ENCODE results near the gene FBXW9. TPM values are rescaled to one million over a fixed set of nuclear protein-coding genes. Genes with fewer than 3 reads are reported as not detected.
"Not testable (repeated sequence)": the region's sequence is repeated elsewhere in the genome, so short reads cannot be mapped to it uniquely, and the experiment has no call there.

Gene FBXW9
- total and polyA plus RNA-seq, 2 experiments from 2014 or later, result 6.6 to 19.4 TPM

- peaks cover 50% of the 10 kb centered on the region for H3F3A ChIP-seq (replicated peaks; ENCODE audit: low read depth)
- H3K4me3 Mint-ChIP-seq; H3K9me3 Mint-ChIP-seq; H3K4me2 ChIP-seq; H3K27ac ChIP-seq (ENCODE audit: low read depth); H3K27me3 Mint-ChIP-seq (ENCODE audit: insufficient read depth, low read depth, poor library complexity); H3K4me3 ChIP-seq; H3K4me1 ChIP-seq (ENCODE audit: insufficient read depth); H3K27ac Mint-ChIP-seq; ATAC-seq; H3K9me2 ChIP-seq (ENCODE audit: insufficient read depth); H2AFZ ChIP-seq; H3K4me1 Mint-ChIP-seq; H3K27me3 ChIP-seq (ENCODE audit: insufficient read depth); DNase-seq (ENCODE audit: low spot score): not testable (repeated sequence)
- TF ChIP-seq CTCF (conservative IDR thresholded peaks at IDR 0.05; ENCODE audit: low read depth in 2 of 2), result peak; percentile 9 to 49; a peak in 2 of 4 replicates
- TF ChIP-seq CREB1 (CRISPR knock-in tag; IDR thresholded peaks at IDR 0.05; ENCODE audit: low read depth), result peak; percentile 58; the same call in 1 of the 2 replicates
- H4K20me1 ChIP-seq (replicated peaks; ENCODE audit: insufficient read depth), result peaks cover 35% of the 10 kb centered on the region
- peaks cover 14% of the 10 kb centered on the region for H3K79me2 ChIP-seq (replicated peaks; ENCODE audit: insufficient read depth)
- peaks cover 89% of the 10 kb centered on the region for H3K36me3 Mint-ChIP-seq (ENCODE audit: low read depth)
- H3K36me3 ChIP-seq (ENCODE audit: insufficient read depth), result peaks cover 65% of the 10 kb centered on the region
These were observed 15.6 kb upstream of the FBXW9 start for GRCh38 chr19:12712077-12712476.

DNA sequence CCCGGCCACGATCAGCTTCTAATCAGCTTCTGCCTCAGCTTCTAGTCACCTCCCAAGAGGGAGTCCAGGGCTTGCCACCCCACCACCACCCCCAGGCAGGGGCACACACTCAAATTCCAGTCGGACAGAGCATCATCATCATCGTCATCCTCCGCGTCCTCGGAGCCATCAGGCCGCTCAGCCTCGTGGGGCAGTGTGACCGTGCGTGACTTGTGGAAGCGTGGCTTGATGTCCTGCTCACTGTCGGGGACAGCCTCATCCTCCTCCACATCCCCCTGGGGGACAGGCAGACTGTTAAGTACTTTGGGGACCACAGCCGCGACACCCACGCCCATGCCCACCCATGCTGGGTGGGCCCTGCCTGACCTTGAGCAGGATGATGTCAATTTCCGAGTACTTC, 14.8 kb upstream of the FBXW9 start:
- Histone ChIP-seq H3K36me3 (ENCODE audit: insufficient read depth) (peaks cover 67% of the 10 kb centered on the region), H3K27ac (ENCODE audit: low read depth) (no peak overlapping the region), H3F3A (replicated peaks; ENCODE audit: low read depth) (peaks cover 53% of the 10 kb centered on the region), H2AFZ (no peak overlapping the region), H3K9me2 (ENCODE audit: insufficient read depth) (no peaks in the 10 kb centered on the region), H3K4me3 (no peak overlapping the region), H3K4me2 (no peak overlapping the region), H3K4me1 (ENCODE audit: insufficient read depth) (no peaks in the 10 kb centered on the region), H3K27me3 (ENCODE audit: insufficient read depth) (no peaks in the 10 kb centered on the region), H3K79me2 (replicated peaks; ENCODE audit: insufficient read depth) (peaks cover 5% of the 10 kb centered on the region), H4K20me1 (replicated peaks; ENCODE audit: insufficient read depth) (peaks cover 29% of the 10 kb centered on the region)
- H3K27ac Mint-ChIP-seq, result no peak overlapping the region
- no peak for DNase-seq (ENCODE audit: low spot score)
- H3K27me3 Mint-ChIP-seq (ENCODE audit: insufficient read depth, low read depth, poor library complexity), result peaks cover 2% of the 10 kb centered on the region
- H3K4me1 Mint-ChIP-seq, result no peaks in the 10 kb centered on the region
- no peaks in the 10 kb centered on the region for H3K9me3 Mint-ChIP-seq
- H3K36me3 Mint-ChIP-seq (ENCODE audit: low read depth), result peaks cover 90% of the 10 kb centered on the region
- no peak for ATAC-seq
- no peak overlapping the region for H3K4me3 Mint-ChIP-seq
- no peak for TF ChIP-seq CTCF (conservative IDR thresholded peaks at IDR 0.05; ENCODE audit: low read depth in 2 of 2)
- TF ChIP-seq ZNF331 (CRISPR knock-in tag; IDR thresholded peaks at IDR 0.05; ENCODE audit: low read depth), result no peak
- no peak for TF ChIP-seq EZH2phosphoT487 (IDR thresholded peaks at IDR 0.05; ENCODE audit: unreplicated experiment)
- no peak for TF ChIP-seq CREB1 (CRISPR knock-in tag; IDR thresholded peaks at IDR 0.05; ENCODE audit: low read depth)
- TF ChIP-seq STAT1 (IDR thresholded peaks at IDR 0.05; ENCODE audit: unreplicated experiment), result no peak
- no peak for TF ChIP-seq JUNB (IDR thresholded peaks at IDR 0.05; ENCODE audit: unreplicated experiment)
- TF ChIP-seq NANOG (IDR thresholded peaks at IDR 0.05; ENCODE audit: borderline replicate concordance), result no peak
- no peak for TF ChIP-seq POLR2AphosphoS5 (IDR thresholded peaks at IDR 0.05; ENCODE audit: low read depth)
- no peak for TF ChIP-seq ZNF462 (CRISPR knock-in tag; IDR thresholded peaks at IDR 0.05)
- no peak for TF ChIP-seq EZH2 (IDR thresholded peaks at IDR 0.05; ENCODE audit: low read depth, unreplicated experiment)
